Measurements from ENCODE around the gene ANKRD40. TPM values are rescaled to one million over a fixed set of nuclear protein-coding genes. Genes with fewer than 3 reads are reported as not detected.

The ANKRD40 gene
- total and polyA plus RNA-seq, 2 donors (not counting 1 experiment from before 2014, with no cell fraction given), result 13.7 to 35.3 TPM

- Histone ChIP-seq H3K4me2 (replicated peaks; ENCODE audit: low read depth, low read length, poor library complexity, severe bottlenecking) (no peak overlapping the region), H3K9ac (ENCODE audit: low read length) (no peak overlapping the region), H3K79me2 (ENCODE audit: control insufficient read depth, insufficient read depth, low read length) (no peaks in the 10 kb centered on the region), H3K9me3 (ENCODE audit: control extremely low read depth in 1 of 3, control insufficient read depth in 2 of 3, insufficient read depth in 1 of 3, low read length in 2 of 3) (no peaks in the 10 kb centered on the region), H3K4me1 (ENCODE audit: control insufficient read depth in 2 of 2, insufficient read depth in 2 of 2, low read length in 2 of 2) (no peaks in the 10 kb centered on the region), H4K20me1 (ENCODE audit: control insufficient read depth, insufficient read depth, low read length, poor library complexity, severe bottlenecking) (no peaks in the 10 kb centered on the region), H2AFZ (ENCODE audit: insufficient read depth, low read depth, low read length, poor library complexity, severe bottlenecking) (no peak overlapping the region), H3K4me3 (ENCODE audit: control extremely low read depth in 1 of 5, extremely low read depth in 1 of 5, insufficient read depth in 1 of 5, low read depth in 2 of 5, low read length in 4 of 5) (no peak overlapping the region), H3K27me3 (replicated peaks in 1 of 4; ENCODE audit: control extremely low read depth in 1 of 4, control insufficient read depth in 3 of 4, insufficient read depth in 4 of 4, low read length in 3 of 4) (peaks cover 0 to 4% (median 0%) of the 10 kb centered on the region in 4 experiments), H3K27ac (ENCODE audit: low read length in 2 of 2) (no peak overlapping the region), H3K36me3 (replicated peaks in 1 of 2; ENCODE audit: control extremely low read depth in 1 of 2, control insufficient read depth in 1 of 2, extremely low read depth in 1 of 2, insufficient read depth in 2 of 2, low read length in 1 of 2) (no peaks in the 10 kb centered on the region)
- peaks cover 12% of the 10 kb centered on the region for H3K27me3 Mint-ChIP-seq
- H3K27ac Mint-ChIP-seq, result no peak overlapping the region
- TF ChIP-seq EZH2 (IDR thresholded peaks at IDR 0.05; ENCODE audit: borderline replicate concordance, insufficient read depth, low read depth, low read length, poor library complexity, severe bottlenecking) (no peak), CTCF (IDR thresholded peaks at IDR 0.05) (no peak)
- CTCF ChIA-PET, result no interaction called here
- ATAC-seq (ENCODE audit: low read depth) (no peak), DNase-seq (no peak)
- no peaks in the 10 kb centered on the region for H3K4me1 Mint-ChIP-seq
- 90% methylated on average over 9 of the region's 10 CpGs for WGBS (ENCODE audit: insufficient coverage)
- no peak overlapping the region for H3K4me3 Mint-ChIP-seq
- H3K9me3 Mint-ChIP-seq (ENCODE audit: insufficient read depth), result no peaks in the 10 kb centered on the region
- intact Hi-C loops (cut with micrococcal nuclease), result no loop called here
- POLR2A ChIA-PET, result no interaction called here
These were observed 46.8 kb downstream of the ANKRD40 start for GRCh38 chr17:50660887-50661345.

GRCh38 chr17:50660042-50660886 is 47.5 kb downstream of the ANKRD40 start:
- Histone ChIP-seq H3K79me2 (ENCODE audit: control insufficient read depth, insufficient read depth, low read length) (no peaks in the 10 kb centered on the region), H3K9me3 (ENCODE audit: control extremely low read depth in 1 of 3, control insufficient read depth in 2 of 3, insufficient read depth in 1 of 3, low read length in 2 of 3) (no peaks in the 10 kb centered on the region), H3K36me3 (replicated peaks in 1 of 2; ENCODE audit: control extremely low read depth in 1 of 2, control insufficient read depth in 1 of 2, extremely low read depth in 1 of 2, insufficient read depth in 2 of 2, low read length in 1 of 2) (no peaks in the 10 kb centered on the region), H3K27me3 (replicated peaks in 1 of 4; ENCODE audit: control extremely low read depth in 1 of 4, control insufficient read depth in 3 of 4, insufficient read depth in 4 of 4, low read length in 3 of 4) (peaks cover 0 to 4% (median 0%) of the 10 kb centered on the region in 4 experiments), H3K4me2 (replicated peaks; ENCODE audit: low read depth, low read length, poor library complexity, severe bottlenecking) (no peak overlapping the region), H3K27ac (ENCODE audit: low read length in 2 of 2) (no peak overlapping the region), H4K20me1 (ENCODE audit: control insufficient read depth, insufficient read depth, low read length, poor library complexity, severe bottlenecking) (no peaks in the 10 kb centered on the region), H2AFZ (ENCODE audit: insufficient read depth, low read depth, low read length, poor library complexity, severe bottlenecking) (no peak overlapping the region), H3K4me1 (ENCODE audit: control insufficient read depth in 2 of 2, insufficient read depth in 2 of 2, low read length in 2 of 2) (no peaks in the 10 kb centered on the region), H3K9ac (ENCODE audit: low read length) (no peak overlapping the region), H3K4me3 (ENCODE audit: control extremely low read depth in 1 of 5, extremely low read depth in 1 of 5, insufficient read depth in 1 of 5, low read depth in 2 of 5, low read length in 4 of 5) (no peak overlapping the region)
- DNase-seq, result no peak
- WGBS (ENCODE audit: insufficient coverage), result 59% methylated on average over 6 of the region's 11 CpGs
- intact Hi-C loops (cut with micrococcal nuclease), result no loop called here
- ChIA-PET POLR2A (no interaction called here), CTCF (no interaction called here)
- H3K4me3 Mint-ChIP-seq, result no peak overlapping the region
- peaks cover 12% of the 10 kb centered on the region for H3K27me3 Mint-ChIP-seq
- no peaks in the 10 kb centered on the region for H3K4me1 Mint-ChIP-seq
- no peak overlapping the region for H3K27ac Mint-ChIP-seq
- no peak for TF ChIP-seq EZH2 (IDR thresholded peaks at IDR 0.05; ENCODE audit: borderline replicate concordance, insufficient read depth, low read depth, low read length, poor library complexity, severe bottlenecking)
- TF ChIP-seq CTCF (IDR thresholded peaks at IDR 0.05), result no peak
- no peak for ATAC-seq (ENCODE audit: low read depth)
- H3K9me3 Mint-ChIP-seq (ENCODE audit: insufficient read depth), result no peaks in the 10 kb centered on the region

Measured in B cell (primary cell).